Thoracic aorta (tissue), 2 donors: Measurements from ENCODE around the gene ISCA1. TPM values are rescaled to one million over a fixed set of nuclear protein-coding genes. Genes with fewer than 3 reads are reported as not detected.
"Not testable (repeated sequence)": the region's sequence is repeated elsewhere in the genome, so short reads cannot be mapped to it uniquely, and the experiment has no call there.

ENCODE experiments used
- ATAC-seq: fragments of 150-250 bp; one replicate; pipeline ENCODE4 v1.8.0; 2017; ENCODE audit warnings: low read depth; ENCODE audit not compliant: insufficient number of reproducible peaks, low FRiP score
- DNase-seq: peaks from one replicate; pipeline ENCODE4 v3.0.0-alpha.2; 2020; ENCODE audit warnings: low spot score
- H3K27ac ChIP-seq, 2 donors: fragments of 200-600 bp; sonication (generic); 1 replicate in 1 of 2; 2 replicates in 1 of 2; pipeline ENCODE4 v1.5.1; 2016; ENCODE audit warnings: mild to moderate bottlenecking in 2 of 2, moderate library complexity in 2 of 2
- H3K27me3 ChIP-seq: fragments of 200-600 bp; sonication (generic); replicated peaks from 2 replicates; pipeline ENCODE4 v1.6.0; 2016; ENCODE audit warnings: mild to moderate bottlenecking; ENCODE audit not compliant: insufficient read depth
- H3K36me3 ChIP-seq: fragments of 200-600 bp; sonication (generic); one replicate; pipeline ENCODE4 v1.5.1; 2016
- H3K4me1 ChIP-seq, 2 donors: fragments of 200-600 bp; sonication (generic); 1 replicate in 1 of 2; 2 replicates in 1 of 2; pipeline versions ENCODE4 v1.5.1 to v1.6.0; 2016; ENCODE audit warnings: low read depth in 2 of 2, mild to moderate bottlenecking in 1 of 2; ENCODE audit not compliant: control insufficient read depth in 1 of 2
- H3K4me3 ChIP-seq: fragments of 200-600 bp; sonication (generic); 2 replicates; pipeline ENCODE4 v1.5.1; 2016; ENCODE audit warnings: mild to moderate bottlenecking
- H3K9me3 ChIP-seq: fragments of 200-600 bp; sonication (generic); 2 replicates; pipeline ENCODE4 v1.5.1; 2016
- CTCF ChIP-seq: fragments of 200-600 bp; sonication (generic); IDR thresholded peaks from one replicate; pipeline ENCODE4 v1.5.1; 2019; ENCODE audit warnings: antibody characterized with exemption
- total RNA-seq, 2 donors: library from RNA; depleted of rRNA; stranded (reverse); fragments of >200 nt; gene quantifications; one replicate each; pipeline versions ENCODE4 v1.1.0 to v1.2.3, GENCODE V29; 2016

ISCA1 gene
- total RNA-seq, 2 donors from 2014 or later: 25.9 to 37.9 TPM

DNA sequence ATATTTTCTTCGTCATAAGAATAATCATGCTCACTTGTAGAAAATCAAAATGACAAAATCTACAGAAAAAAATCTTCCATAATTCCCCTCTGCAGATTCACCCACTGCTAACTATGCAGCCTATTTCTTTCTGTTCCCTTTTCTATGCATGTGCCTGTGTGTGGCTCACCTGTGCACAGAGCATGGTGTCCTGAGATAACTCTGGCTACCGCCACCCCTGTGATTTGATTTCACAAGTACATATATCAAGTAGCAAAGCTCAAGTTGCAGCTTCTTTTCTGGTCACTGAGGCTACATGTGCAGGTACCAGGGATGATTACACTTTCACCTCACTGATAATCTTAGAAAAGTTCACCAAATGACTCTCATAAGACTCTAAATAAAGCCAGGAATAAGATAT, 18.4 kb upstream of the ISCA1 start:
- no peak overlapping the region for H3K27ac ChIP-seq
- H3K36me3 ChIP-seq: peaks cover 57% of the 10 kb centered on the region
- H3K4me1 ChIP-seq: no peaks in the 10 kb centered on the region
- DNase-seq (no peak), ATAC-seq (no peak)
- no peak overlapping the region for H3K4me3 ChIP-seq
- no peak for TF ChIP-seq CTCF
- no peaks in the 10 kb centered on the region for H3K27me3 ChIP-seq
- no peaks in the 10 kb centered on the region for H3K9me3 ChIP-seq

- no peaks in the 10 kb centered on the region for H3K27me3 ChIP-seq
- H3K9me3 ChIP-seq: no peaks in the 10 kb centered on the region
- ATAC-seq: no peak
- H3K4me3 ChIP-seq: no peak overlapping the region
- no peak overlapping the region for H3K27ac ChIP-seq
- H3K36me3 ChIP-seq: peaks cover 47% of the 10 kb centered on the region
- TF ChIP-seq CTCF: no peak
- no peak for DNase-seq
- H3K4me1 ChIP-seq: no peaks in the 10 kb centered on the region
Measured at GRCh38 chr9:86298873-86299272, 16.5 kb upstream of the ISCA1 start.

DNA sequence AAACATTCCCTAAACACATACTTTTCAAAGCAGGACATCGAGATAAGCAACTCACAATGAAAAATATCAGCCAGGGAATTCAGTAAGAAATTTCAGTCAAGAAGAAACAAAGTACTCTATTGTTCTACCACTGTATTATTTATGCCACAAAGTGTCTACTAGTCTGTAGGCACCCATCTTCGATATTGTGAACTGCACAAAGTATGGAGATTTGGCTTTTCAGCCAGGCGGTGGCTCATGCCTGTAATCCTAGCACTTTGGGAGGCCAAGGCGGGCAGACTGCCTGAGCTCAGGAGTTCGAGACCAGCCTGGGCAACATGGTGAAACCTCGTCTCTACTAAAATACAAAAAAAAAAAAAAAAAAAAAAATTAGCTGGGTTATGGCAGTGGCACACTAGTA, 8.0 kb upstream of the ISCA1 start:
- not testable (repeated sequence) for H3K36me3 ChIP-seq, H3K4me3 ChIP-seq, DNase-seq, ATAC-seq, H3K27ac ChIP-seq, H3K27me3 ChIP-seq, H3K9me3 ChIP-seq, H3K4me1 ChIP-seq

- Histone ChIP-seq H3K27me3 (no peaks in the 10 kb centered on the region), H3K4me3 (no peak overlapping the region)
- TF ChIP-seq CTCF: no peak
Measured at GRCh38 chr9:86288499-86289198, 6.3 kb upstream of the ISCA1 start.

GRCh38 chr9:86287013-86287412, 4.7 kb upstream of the ISCA1 start:
- Histone ChIP-seq H3K9me3 (no peaks in the 10 kb centered on the region), H3K27me3 (no peaks in the 10 kb centered on the region), H3K36me3 (no peaks in the 10 kb centered on the region), H3K4me3 (no peak overlapping the region), H3K4me1 (peaks cover 4% of the 10 kb centered on the region in 2 donors), H3K27ac (no peak overlapping the region)
- ATAC-seq (no peak), DNase-seq (no peak)
- TF ChIP-seq CTCF: no peak

More at GRCh38 chr9:86288499-86289198, 6.3 kb upstream of the ISCA1 start:
- no peaks in the 10 kb centered on the region for H3K36me3 ChIP-seq
- H3K9me3 ChIP-seq: no peaks in the 10 kb centered on the region
- DNase-seq (no peak), ATAC-seq (no peak)
- no peaks in the 10 kb centered on the region for H3K4me1 ChIP-seq
- H3K27ac ChIP-seq: no peak overlapping the region

DNA sequence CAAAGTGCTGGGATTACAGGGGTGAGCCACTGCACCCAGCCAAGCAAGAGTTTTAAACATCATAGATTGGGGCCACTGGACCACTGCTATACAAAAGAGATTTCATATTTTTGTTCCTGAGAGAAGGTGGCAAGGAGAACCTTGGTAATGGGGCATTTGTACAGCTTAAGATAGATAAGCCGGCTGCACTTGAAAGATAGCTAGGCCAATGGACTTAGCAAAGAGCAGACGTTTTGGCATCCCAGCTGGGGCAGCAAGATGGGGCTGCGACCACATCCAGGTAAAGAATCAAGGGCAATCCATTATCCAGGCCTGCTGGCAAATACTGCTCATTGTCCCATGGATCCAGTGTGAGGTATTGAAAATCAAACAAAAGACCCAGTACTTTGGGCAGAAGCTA, 3.9 kb upstream of the ISCA1 start:
- TF ChIP-seq CTCF: no peak
- DNase-seq (no peak), ATAC-seq (no peak)
- no peaks in the 10 kb centered on the region for H3K27me3 ChIP-seq
- H3K4me1 ChIP-seq: peaks cover 5 to 7% of the 10 kb centered on the region in 2 donors
- no peaks in the 10 kb centered on the region for H3K9me3 ChIP-seq
- no peak overlapping the region for H3K4me3 ChIP-seq
- H3K27ac ChIP-seq: no peak overlapping the region
- H3K36me3 ChIP-seq: no peaks in the 10 kb centered on the region
